Activated CD4-positive, CD25-positive, alpha-beta regulatory T cell treated with anti-CD3 and anti-CD28 coated beads, Interleukin-2, amount 50 U/mL, for 16 hours (primary cell): Measurements from ENCODE around the gene SLC6A4.
"Not testable (repeated sequence)": the region's sequence is repeated elsewhere in the genome, so short reads cannot be mapped to it uniquely, and the experiment has no call there.

Experiments used
- DNase-seq: peaks from one replicate; pipeline ENCODE4 v3.0.0-alpha.2; 2020; ENCODE audit warnings: low read depth, low spot score

The SLC6A4 gene

DNA sequence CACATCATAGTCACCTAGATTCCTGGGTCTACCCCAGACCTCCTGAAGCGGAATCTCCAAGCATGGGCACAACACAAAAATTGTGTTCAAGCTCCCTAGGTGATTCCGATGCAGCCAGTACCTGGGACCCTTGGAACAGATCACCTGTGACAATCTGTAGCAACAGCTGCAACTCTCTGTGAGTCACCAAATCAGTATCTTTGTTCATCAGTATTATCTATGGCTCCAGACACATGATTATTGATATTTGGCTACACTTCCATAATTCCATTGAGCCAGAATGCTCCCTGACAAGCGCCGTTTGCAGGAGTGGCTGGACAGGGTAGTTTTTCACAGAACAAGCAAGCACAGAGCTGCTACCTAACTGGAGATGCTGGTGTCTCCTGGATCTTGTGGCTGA, 16.2 kb downstream of the SLC6A4 start:
- no peak for DNase-seq

DNA sequence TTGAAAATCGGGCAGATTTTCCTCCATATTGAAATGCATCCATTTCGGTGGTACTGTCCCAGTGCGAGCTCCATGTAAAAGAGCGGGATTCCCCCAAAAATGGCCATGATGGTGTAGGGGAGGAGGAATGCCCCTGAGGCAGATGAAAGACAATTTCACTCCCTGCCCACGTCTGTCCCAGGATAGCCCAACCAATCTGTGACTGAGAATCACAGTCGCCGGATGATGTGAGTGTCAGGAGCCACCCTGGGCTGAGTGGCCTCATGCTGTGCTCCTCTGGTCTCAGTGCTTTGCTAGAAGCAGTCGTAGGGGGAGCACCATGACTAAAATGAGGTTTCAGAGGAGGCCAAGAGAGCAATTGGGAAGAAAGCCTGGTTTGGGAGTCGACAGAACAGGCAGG, 16.7 kb downstream of the SLC6A4 start:
- DNase-seq = no peak

DNA sequence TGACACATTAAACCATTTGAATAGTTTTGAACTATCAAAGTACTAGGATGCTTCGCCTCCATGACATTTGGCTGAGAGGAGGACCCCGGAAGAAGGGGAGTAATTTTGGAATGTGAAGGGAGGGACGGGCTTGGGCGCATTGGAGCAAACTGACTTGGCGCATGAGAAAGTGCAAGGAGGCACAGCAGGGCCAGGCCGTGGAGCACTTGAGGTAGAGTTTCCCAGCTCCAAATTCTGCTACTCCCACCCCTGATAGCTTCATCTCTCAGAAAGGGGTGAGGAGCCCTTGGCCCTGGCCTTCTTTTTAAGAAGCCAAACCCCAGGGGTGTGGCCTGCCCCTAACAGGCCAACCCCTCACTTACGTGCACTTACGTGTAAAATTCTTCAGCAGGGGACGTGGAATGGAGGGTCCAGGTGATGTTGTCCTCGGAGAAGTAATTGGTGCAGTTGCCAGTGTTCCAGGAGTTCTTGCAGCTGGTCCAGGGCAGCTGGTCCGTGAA, 17.7 kb downstream of the SLC6A4 start:
- DNase-seq = no peak

DNA sequence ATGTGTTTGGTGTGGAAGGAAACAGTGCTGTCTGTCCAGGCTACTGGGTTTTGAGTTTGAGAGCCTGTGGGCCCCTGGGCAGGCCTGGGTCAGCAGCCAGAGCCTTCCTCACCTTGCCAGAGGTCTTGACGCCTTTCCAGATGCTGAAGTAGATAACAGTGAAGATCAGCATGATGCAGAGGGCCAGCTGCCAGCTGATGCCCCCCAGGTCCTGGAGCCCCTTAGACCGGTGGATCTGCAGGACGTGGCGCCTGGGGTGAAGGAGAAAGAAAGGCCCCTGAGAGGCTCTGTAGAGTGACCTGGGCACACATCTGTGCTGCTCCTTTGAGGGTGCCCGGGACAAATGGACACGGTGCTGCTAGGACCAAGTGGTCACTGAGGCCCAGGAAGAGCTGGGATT, 18.4 kb downstream of the SLC6A4 start:
- DNase-seq = no peak

DNA sequence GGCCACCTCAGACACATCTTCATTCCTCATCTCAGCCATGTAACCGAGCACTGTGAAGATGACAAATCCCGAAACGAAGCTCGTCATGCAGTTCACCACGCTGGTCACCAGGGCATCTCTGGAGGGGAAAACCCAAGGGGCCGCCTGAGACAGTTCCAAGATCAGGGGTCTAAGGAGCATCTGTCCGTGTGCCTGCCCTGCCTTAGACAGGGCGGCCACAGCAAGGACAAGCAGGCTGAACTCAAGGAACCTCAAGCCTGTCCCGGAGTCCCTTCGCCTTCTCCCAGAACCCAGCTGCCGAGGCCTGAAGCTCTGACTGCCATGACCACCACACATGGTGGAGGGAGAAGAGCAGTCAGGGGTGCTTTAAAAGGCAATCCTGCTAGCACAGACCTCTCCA, 22.7 kb downstream of the SLC6A4 start:
- no peak for DNase-seq

DNA sequence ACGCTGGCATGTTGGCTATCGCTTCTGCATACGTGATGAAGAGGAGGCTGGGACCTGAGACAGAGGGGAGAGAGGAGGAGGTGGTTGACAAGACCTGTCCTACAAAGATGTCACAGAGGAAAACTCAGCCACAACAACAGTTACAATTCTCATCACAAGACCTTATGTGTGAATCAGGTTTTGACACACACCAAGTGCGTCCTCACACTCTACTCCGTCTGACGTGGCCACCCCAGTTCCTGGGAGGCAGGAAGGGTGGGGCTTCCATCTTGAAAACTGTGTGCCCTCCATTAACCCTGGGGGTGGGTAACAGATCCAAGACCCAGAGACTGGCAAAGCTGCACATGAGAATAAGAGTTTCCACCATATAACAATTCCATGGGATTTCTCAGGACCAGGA, 24.1 kb downstream of the SLC6A4 start:
- DNase-seq = no peak

DNA sequence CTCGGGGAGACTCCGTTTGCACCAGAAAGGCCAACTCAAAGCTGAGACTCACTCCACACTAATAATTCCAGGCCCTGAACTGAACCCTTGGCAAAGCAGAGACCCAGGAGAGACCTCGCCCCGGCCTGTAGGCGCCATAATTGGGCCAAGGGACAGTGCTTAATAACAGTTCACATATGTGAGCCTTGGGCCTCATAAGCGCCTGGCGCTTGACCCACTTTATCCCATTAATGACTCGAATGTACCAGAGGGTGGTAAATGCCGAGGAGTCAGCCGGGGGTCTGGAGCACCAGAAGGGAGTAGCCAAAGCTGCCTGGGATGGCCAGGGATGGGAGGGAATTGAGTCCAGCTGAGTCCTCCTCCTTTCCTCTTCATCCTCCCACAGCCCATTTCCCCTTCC, 24.6 kb downstream of the SLC6A4 start:
- no peak for DNase-seq

DNA sequence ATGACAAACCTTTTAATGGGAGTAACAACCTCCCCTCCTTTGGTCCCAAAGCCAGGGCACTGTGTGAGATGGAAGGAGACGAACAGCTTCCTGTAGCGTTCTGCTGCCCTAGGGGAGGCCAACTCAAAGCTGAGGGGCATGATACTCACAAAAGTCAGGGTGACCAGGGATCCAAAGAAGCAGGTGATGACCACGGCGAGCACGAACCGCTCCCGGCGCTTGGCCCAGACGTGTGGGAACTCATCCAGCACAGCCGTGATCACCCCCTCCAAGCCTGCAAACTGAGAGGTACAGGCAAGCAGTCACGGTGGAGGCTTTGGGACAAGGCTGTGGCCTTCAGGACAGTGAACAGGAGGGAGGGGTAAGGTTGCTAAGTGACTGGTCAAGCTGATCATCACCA, 25.1 kb downstream of the SLC6A4 start:
- DNase-seq = no peak

DNA sequence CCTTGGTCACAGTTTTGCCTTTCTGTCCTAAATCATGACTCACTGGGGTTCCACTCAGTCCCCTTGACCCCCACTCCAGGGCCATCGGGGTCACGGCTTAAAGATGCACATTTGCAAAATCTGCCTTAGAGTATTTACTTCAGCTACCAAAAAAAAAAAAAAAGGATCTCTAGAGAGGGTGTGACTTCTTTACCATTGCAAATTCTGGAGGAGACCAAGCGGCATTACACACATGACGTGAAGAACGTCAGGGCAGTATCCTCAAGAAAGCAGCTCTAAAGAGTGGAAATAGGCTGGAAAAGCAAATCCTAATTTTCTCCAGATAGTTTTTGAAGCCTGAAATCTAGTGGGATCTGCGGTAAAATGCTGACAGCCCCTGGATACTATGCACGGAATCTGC, 25.6 kb downstream of the SLC6A4 start:
- no peak for DNase-seq

DNA sequence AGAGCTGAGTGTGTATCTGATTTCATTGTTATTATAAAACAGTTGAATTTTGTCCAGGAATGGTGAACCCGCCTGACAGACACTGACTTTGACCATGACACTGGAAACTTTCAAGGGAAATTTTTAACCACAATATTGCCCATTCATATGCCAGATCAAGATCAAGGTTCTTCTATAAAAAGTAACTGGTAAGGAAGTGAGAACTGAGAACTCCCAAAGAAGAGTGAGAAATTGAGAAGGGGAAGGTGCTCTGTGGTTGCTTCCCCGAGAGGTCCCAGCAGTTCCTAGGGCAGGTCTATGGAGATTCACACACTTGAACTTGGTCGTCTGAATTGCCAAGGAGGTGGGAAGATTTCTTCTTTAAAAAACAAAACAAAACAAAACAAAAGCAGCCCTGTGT, 27.3 kb downstream of the SLC6A4 start:
- no peak for DNase-seq

DNA sequence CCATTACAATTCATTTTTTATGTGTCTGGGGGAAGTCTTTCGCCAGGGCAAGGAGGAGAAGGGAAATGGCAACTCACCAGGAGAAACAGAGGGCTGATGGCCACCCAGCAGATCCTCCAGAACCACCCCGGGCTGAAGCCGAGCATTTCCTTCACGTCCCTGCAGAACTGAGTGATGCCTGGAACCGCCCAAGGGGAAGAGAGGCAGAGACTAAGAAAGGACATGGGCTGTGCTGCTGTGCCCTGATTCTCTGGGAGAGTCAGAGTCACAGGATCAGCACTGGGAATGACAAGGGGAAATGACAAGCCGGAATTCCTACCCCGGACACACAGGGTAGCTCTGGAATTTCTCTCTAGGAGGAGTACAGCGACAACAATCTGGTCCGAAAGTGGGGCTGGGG, 27.8 kb downstream of the SLC6A4 start:
- DNase-seq = no peak

DNA sequence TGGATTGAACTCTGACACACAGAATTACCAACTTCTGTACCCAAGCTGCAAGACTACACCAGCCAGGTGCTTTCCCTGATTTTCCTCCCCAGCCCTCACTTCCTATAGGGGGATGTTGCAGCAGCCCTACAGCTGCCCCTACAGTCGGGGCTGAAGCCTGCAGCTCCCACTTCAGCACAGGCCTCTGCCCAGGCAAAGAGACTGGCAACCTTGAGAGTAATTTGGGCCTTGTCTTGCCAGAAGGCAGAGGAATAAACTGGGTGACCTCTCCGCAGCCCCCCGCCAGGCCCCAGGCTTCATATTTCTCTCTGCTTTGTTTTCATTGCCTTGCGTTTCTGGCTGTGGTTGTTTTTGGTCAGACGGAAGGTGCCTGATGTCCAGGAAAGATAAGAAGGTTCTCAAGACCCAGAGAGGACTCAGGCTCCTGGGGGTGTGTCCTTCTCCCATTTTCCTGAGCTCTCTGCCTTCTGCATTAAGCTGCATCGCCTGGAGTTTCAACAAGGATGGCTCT, 32.0 kb downstream of the SLC6A4 start:
- DNase-seq = no peak

DNA sequence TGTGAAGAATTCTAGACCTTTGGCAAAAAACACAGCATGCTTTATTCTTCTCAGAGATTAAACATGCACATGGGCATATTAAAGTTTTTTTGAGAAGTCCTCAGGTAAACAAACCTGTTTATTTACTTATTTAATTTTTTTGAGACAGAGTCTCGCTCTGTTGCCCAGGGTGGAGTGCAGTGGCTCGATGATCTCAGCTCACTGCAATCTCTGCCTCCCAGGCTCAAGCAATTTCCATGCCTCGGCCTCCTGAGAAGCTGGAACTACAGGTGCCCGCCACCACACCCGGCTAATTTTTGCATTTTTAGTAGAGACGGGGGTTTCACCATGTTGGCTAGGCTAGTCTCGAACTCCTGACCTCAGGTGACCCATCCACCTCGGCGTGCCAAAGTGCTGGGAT, 34.8 kb downstream of the SLC6A4 start:
- DNase-seq = not testable (repeated sequence)

DNA sequence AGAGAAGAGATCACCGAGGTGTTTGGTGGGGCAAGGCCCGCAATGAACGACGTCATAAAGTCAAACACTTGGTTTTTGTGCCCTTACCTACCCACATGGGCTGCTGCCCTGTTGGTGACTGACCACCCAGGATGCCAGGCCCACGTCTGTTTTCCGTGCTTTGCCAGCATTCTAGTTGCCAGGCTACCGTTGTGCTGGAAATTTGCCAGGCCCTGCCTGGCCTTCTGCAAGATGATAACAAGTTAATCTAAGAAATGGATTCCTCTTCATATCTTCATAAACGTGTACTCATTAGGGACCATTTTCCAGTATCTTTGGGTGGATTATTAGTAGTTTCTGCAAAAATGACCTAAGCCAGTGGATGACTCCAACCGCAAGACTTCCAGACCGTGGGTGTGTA, 35.4 kb downstream of the SLC6A4 start:
- no peak for DNase-seq

DNA sequence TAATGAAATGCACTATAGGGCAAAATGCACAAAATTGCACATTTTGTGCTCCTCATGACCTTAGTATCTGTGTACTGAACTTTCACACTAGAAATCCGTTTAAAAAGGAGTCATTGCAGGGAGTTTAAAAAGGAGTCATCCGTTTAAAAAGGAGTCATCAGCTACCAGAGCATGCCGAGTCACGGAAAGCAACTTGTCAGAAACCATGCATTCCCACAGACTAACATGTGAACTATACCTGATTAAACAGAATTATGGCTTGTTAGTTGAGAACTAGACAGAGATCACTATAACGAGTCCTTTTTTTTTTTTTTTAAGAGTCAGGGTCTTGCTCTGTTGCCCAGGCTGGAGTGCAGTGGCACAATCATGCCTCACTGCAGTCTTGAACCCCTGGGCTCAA, 35.9 kb downstream of the SLC6A4 start:
- no peak for DNase-seq

DNA sequence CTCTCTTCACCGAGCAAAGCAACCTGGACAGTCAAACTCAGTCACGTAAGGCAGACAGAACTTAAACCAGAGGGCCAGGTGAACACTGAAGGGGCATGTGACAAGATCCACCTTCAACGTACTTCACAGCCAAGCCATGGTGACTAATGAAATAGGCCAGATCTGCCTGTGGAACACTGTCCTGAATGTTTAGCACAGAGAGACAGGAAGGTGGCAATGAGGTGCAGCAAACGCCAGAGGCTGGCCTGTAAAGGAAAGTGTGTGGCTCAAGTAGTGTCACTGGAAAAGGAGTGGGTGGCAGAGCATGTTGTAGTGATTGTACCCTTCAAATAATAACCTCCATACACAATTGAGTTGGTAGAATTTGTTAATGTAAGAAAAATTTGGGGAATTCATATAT, 38.1 kb downstream of the SLC6A4 start:
- DNase-seq = no peak

DNA sequence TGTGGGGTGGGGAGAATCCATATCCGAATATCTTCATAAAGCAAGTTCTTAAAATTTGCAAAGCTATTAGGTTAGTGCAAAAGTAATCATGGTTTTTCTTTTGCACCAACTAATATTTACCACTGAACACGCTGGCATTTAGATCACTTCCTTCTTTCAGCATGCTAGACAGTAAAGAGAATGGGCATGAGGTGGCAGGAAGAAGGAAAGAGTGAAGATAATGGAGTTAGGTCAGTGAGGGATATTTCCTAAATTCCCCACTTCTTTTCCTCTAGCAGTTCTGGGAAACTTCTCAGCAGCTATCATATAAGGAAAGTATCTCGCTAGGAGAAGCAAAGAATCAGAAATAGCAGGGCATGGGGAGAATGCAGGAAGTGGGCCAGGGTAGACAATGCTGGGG, 39.0 kb downstream of the SLC6A4 start:
- no peak for DNase-seq

DNA sequence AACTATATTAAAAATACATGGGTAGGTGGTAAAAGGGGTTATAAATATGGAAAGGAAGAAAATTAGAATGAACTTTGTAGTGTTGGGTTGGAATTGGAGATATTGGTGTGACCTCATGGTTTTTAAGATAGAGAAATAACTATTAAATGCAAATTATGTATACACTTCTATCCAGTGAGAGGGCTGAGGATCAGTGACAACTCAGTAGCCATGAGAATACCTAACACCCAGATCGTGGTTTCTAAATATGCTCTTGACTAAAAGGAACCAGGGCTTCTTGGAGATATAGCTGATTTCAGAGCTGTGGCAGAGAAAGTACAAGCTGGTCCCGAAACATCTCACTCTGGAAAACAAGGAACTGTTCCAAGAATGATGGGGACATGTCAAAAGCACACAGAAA, 44.4 kb downstream of the SLC6A4 start:
- DNase-seq = no peak

DNA sequence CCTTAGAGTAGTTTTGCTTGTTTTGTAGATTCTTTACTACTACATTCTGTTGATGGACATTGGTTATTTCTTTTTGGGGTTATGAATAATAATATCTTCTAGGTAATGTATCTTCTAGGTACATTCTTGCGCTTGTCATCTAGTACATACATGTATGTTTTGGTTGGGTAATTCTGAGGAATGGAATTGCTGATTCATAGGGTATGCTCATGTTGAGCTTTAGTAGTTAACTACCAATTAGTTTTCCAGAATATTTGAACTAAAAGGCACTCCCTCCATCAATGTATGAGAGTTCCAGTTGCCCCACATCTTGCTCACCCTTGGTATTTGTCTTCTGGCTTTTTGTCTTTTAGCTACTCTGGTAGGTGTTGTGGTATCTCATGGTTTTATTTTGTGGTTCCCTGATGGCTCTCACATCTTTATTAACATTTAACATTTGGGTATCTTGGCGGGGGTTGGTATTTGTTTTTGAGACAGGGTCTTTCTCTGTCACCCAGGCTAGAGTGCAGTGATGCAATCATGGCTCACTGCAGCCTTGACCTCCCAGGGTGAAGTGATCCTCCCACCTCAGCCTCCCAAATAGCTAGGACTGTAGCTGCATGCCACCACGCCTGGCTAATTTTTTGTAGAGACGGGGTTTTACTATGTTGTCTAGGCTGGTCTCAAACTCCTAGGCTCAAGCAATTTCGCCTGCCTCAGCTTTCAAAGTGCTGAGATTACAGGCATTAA, 47.1 kb downstream of the SLC6A4 start:
- DNase-seq = no peak

DNA sequence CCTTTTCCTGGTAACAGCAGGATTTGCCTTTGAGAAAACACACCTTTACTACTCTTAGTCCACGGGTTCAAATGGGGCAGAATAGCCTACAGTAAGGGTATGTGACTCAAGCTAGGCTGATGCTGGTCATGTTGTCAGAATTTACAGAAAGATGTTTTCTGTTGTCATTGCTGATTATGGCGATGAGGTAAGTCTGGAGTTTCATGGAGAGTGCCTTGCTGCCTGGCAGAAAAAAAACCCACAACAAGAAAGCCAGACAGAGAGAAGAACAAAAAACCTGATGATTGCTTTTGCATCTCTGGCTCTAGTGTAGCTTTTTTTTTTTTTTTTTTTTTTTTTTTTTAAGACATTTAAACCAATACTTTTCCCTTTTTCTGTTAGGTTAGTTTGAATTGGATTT, 47.9 kb downstream of the SLC6A4 start:
- no peak for DNase-seq

DNA sequence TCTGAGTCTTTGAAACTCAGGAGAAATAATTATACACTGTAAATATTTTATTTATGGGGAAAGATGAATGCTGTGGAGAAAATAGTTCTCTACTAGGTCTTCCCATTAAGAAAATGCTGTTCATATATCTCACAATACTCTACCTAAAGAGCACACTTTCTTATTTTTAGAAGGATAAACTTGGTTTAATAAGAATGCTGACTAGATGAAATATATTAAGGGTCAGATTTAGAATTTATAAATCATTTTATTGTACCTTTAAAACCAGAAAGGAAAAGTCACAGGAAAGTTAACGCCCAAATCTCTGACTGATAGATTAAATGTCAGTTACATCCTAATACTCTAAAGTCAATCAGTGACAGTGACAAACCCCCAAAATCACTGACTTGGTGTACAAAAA, 48.7 kb downstream of the SLC6A4 start:
- no peak for DNase-seq

DNA sequence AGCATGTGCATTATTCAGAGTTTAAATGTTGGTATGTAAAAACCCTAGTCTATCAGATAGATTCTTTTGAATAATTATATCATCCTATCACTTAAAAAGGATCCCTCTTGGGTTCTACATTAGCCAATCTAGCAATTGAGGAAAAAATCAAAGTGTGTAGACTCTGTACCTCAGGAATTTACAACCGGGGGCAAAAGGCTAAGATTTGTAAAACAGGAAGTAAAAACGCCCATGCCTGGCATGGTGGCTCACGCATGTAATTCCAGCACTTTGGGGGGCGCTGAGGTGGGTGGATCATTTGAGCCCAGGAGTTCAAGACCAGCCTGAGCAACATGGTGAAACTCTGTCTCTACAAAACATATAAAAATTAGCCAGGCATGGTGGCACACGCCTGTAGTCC, 58.6 kb downstream of the SLC6A4 start:
- no peak for DNase-seq

DNA sequence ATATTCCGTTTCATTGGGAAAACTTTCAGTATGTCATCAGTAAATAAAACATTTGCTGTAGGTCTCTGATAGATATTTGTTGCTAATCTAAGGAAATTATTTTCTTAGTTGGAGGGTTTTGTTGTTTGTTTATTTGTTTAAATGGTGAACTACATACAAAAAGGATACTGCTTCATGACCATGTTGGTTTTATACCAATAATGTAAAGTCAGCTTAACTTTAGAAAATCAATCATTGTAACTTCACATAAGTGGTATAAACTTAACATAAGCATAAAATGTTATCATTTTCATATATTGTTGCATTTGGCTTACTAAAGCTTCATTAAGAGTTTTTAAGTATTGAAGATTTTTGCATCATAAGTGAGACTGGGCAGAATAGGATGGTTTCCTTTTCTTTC, 60.9 kb downstream of the SLC6A4 start:
- DNase-seq = no peak

DNA sequence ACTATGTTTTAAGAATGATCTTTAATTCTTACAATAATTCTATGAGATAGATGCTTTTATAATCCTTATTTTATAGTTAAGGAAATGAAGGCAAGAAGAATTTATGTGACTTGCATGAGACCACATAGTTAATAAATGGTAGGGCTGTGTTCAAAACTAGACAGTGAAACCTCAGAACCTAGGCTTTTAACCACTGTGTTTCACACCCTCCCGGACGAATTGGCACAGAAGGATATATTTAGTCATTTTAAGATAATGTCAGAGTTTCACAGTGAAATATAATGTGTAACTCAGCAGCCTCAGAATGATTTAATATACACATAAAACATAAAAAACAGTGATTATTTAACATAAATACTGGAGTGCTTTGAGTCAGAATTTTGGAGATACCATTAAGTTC, 61.8 kb downstream of the SLC6A4 start:
- no peak for DNase-seq
